SK-N-SH treated with all-trans-retinoic acid at 6 μM for 48 hours (cell line): ENCODE results near the gene STMP1.

Experiments used
- ATAC-seq: fragments of 200-7000 bp; cut with Tn5 transposase; 3 replicates; pipeline ENCODE4 v1.9.1; 2020; ENCODE audit warnings: mild to moderate bottlenecking, moderate library complexity
- ARNTL ChIP-seq: fragments of 450-650 bp; formaldehyde crosslinking; IDR thresholded peaks from 2 replicates; pipeline ENCODE4 v1.5.0; 2020; ENCODE audit warnings: low read depth, mild to moderate bottlenecking, moderate library complexity, borderline replicate concordance
- CSDC2 ChIP-seq: fragments of 250-450 bp; sonication (Bioruptor Pico); IDR thresholded peaks from 2 replicates; pipeline ENCODE4 v1.5.0; 2020; ENCODE audit warnings: mild to moderate bottlenecking, moderate library complexity
- ESRRG ChIP-seq: fragments of 250-450 bp; sonication (Bioruptor Pico); IDR thresholded peaks from 2 replicates; pipeline ENCODE4 v1.6.1; 2021; ENCODE audit warnings: mild to moderate bottlenecking
- GLIS3 ChIP-seq: fragments of 250-450 bp; sonication (Bioruptor Pico); IDR thresholded peaks from 2 replicates; pipeline ENCODE4 v1.5.0; 2020; ENCODE audit warnings: mild to moderate bottlenecking, moderate library complexity
- ISL1 ChIP-seq: fragments of 250-450 bp; sonication (Bioruptor Pico); IDR thresholded peaks from 2 replicates; pipeline ENCODE4 v2.1.2; 2022; ENCODE audit warnings: mild to moderate bottlenecking, moderate library complexity
- OSR1 ChIP-seq: fragments of 250-450 bp; sonication (Bioruptor Pico); IDR thresholded peaks from 2 replicates; pipeline ENCODE4 v1.8.0; 2022; ENCODE audit warnings: moderate library complexity, mild to moderate bottlenecking, inconsistent platforms
- PPARA ChIP-seq: fragments of 250-450 bp; sonication (Bioruptor Pico); IDR thresholded peaks from 2 replicates; pipeline ENCODE4 v1.5.0; 2020; ENCODE audit warnings: mild to moderate bottlenecking, borderline replicate concordance
- RARB ChIP-seq: fragments of 250-450 bp; sonication (Bioruptor Pico); IDR thresholded peaks from 2 replicates; pipeline ENCODE4 v1.8.0; 2021; ENCODE audit warnings: mild to moderate bottlenecking, moderate library complexity
- SNAI2 ChIP-seq: fragments of 250-450 bp; sonication (Bioruptor Pico); IDR thresholded peaks from 2 replicates; pipeline ENCODE4 v1.5.0; 2020; ENCODE audit warnings: mild to moderate bottlenecking, moderate library complexity
- TOX ChIP-seq: fragments of 250-450 bp; sonication (Bioruptor Pico); IDR thresholded peaks from 2 replicates; pipeline ENCODE4 v1.8.0; 2021; ENCODE audit warnings: mild to moderate bottlenecking, moderate library complexity, borderline replicate concordance
- ZC3H10 ChIP-seq: fragments of 250-450 bp; sonication (Bioruptor Pico); IDR thresholded peaks from 2 replicates; pipeline ENCODE4 v1.5.1; 2021; ENCODE audit warnings: mild to moderate bottlenecking, moderate library complexity
- ZFP3 ChIP-seq: fragments of 250-450 bp; sonication (Bioruptor Pico); IDR thresholded peaks from 2 replicates; pipeline ENCODE4 v1.5.0; 2020; ENCODE audit warnings: mild to moderate bottlenecking, moderate library complexity
- ZFP30 ChIP-seq: fragments of 450-650 bp; formaldehyde crosslinking; IDR thresholded peaks from 2 replicates; pipeline ENCODE4 v1.5.0; 2022; ENCODE audit warnings: mild to moderate bottlenecking, moderate library complexity
- ZNF565 ChIP-seq: fragments of 450-650 bp; formaldehyde crosslinking; conservative IDR thresholded peaks from 2 replicates; pipeline ENCODE4 v1.5.0; 2020; ENCODE audit warnings: low read depth, mild to moderate bottlenecking, moderate library complexity
- ZNF8 ChIP-seq: fragments of 450-650 bp; formaldehyde crosslinking; IDR thresholded peaks from 2 replicates; pipeline ENCODE4 v1.5.0; 2020; ENCODE audit warnings: mild to moderate bottlenecking, moderate library complexity
- TF ChIP-seq, protein P1 (sequence below): fragments of 250-450 bp; sonication (Bioruptor Pico); IDR thresholded peaks from 2 replicates; pipeline ENCODE4 v1.5.1; 2020; ENCODE audit warnings: low read depth, mild to moderate bottlenecking, moderate library complexity
- TF ChIP-seq, protein P2 (sequence below): fragments of 250-450 bp; sonication (Bioruptor Pico); IDR thresholded peaks from 2 replicates; pipeline ENCODE4 v1.8.0; 2021; ENCODE audit warnings: low read depth, mild to moderate bottlenecking, moderate library complexity, borderline replicate concordance
- TF ChIP-seq, protein P3 (sequence below): fragments of 250-450 bp; sonication (Bioruptor Pico); IDR thresholded peaks from 2 replicates; pipeline ENCODE4 v1.5.0; 2020; ENCODE audit warnings: mild to moderate bottlenecking, moderate library complexity
- TF ChIP-seq, protein P4 (sequence below): fragments of 250-450 bp; sonication (Bioruptor Pico); IDR thresholded peaks from 2 replicates; pipeline ENCODE4 v1.8.0; 2020; ENCODE audit warnings: mild to moderate bottlenecking, moderate library complexity, borderline replicate concordance

Gene STMP1

DNA sequence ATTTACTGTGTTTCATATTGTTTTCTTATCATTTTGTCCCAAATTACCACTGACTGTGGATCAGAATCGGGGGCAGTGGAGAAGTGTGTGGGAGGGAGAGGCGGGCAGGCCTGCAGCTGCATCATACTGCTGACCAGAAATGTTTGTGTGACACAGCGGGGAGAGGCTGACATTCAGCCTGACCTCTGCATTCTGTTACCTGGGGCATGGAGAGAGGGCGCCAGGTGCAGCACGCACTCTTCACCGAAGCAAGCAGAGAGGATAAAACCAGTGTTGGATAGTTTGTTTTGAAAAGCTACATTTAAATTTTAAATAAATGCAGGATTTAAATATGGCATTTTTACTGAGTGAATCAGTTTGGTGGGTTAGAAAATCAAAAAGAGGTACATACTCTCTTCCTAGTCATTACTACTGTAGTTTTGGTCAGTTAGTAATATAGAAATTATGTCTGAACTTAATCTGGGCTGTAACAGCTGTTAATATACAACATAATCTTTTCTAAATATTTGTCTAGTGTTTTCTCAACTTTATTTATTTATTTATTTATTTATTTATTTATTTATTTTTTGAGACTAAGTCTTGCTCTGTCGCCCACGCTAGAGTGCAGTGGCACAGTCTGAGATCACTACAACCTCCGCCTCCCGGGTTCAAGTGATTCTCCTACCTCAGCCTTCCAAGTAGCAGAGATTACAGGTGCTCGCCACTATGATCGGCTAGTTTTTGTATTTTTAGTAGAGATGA, 8.8 kb upstream of the STMP1 start:
- TF ChIP-seq GLIS3 (no peak), RARB (no peak), SNAI2 (no peak), ARNTL (no peak)
- TF ChIP-seq, protein P1, sequence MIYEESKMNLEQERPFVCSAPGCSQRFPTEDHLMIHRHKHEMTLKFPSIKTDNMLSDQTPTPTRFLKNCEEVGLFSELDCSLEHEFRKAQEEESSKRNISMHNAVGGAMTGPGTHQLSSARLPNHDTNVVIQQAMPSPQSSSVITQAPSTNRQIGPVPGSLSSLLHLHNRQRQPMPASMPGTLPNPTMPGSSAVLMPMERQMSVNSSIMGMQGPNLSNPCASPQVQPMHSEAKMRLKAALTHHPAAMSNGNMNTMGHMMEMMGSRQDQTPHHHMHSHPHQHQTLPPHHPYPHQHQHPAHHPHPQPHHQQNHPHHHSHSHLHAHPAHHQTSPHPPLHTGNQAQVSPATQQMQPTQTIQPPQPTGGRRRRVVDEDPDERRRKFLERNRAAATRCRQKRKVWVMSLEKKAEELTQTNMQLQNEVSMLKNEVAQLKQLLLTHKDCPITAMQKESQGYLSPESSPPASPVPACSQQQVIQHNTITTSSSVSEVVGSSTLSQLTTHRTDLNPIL (CRISPR knock-in tag) = no peak
- ATAC-seq = no peak

DNA sequence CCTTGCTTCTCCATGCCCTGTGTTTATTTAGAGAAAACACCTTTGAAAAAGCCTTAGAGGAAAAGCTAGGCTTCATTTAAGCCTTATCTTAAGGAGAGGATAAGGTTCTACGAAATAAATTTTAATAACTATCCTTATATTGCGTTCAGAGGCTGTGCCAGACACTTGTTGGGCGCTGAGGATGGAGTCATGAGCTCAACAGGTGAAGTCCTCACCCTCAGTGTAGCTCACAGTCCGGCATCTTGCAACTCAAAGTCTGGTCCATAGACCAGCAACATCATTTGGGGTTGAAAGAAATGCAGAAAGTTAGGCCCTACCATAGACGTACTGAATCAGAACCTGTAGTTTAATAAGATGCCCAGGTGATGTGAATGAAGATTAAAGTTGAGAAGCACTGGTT, 3.8 kb upstream of the STMP1 start:
- no peak for TF ChIP-seq SNAI2
- no peak for TF ChIP-seq ARNTL
- TF ChIP-seq ZFP30 (CRISPR knock-in tag) = no peak
- no peak for TF ChIP-seq ZC3H10 (CRISPR knock-in tag)
- no peak for TF ChIP-seq ZFP3 (CRISPR knock-in tag)
- TF ChIP-seq, protein P2, sequence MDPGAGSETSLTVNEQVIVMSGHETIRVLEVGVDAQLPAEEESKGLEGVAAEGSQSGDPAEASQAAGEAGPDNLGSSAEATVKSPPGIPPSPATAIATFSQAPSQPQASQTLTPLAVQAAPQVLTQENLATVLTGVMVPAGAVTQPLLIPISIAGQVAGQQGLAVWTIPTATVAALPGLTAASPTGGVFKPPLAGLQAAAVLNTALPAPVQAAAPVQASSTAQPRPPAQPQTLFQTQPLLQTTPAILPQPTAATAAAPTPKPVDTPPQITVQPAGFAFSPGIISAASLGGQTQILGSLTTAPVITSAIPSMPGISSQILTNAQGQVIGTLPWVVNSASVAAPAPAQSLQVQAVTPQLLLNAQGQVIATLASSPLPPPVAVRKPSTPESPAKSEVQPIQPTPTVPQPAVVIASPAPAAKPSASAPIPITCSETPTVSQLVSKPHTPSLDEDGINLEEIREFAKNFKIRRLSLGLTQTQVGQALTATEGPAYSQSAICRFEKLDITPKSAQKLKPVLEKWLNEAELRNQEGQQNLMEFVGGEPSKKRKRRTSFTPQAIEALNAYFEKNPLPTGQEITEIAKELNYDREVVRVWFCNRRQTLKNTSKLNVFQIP (CRISPR knock-in tag) = no peak
- no peak for TF ChIP-seq CSDC2 (CRISPR knock-in tag)
- no peak for TF ChIP-seq ZNF565 (CRISPR knock-in tag)
- no peak for TF ChIP-seq TOX (CRISPR knock-in tag)
- TF ChIP-seq, protein P3, sequence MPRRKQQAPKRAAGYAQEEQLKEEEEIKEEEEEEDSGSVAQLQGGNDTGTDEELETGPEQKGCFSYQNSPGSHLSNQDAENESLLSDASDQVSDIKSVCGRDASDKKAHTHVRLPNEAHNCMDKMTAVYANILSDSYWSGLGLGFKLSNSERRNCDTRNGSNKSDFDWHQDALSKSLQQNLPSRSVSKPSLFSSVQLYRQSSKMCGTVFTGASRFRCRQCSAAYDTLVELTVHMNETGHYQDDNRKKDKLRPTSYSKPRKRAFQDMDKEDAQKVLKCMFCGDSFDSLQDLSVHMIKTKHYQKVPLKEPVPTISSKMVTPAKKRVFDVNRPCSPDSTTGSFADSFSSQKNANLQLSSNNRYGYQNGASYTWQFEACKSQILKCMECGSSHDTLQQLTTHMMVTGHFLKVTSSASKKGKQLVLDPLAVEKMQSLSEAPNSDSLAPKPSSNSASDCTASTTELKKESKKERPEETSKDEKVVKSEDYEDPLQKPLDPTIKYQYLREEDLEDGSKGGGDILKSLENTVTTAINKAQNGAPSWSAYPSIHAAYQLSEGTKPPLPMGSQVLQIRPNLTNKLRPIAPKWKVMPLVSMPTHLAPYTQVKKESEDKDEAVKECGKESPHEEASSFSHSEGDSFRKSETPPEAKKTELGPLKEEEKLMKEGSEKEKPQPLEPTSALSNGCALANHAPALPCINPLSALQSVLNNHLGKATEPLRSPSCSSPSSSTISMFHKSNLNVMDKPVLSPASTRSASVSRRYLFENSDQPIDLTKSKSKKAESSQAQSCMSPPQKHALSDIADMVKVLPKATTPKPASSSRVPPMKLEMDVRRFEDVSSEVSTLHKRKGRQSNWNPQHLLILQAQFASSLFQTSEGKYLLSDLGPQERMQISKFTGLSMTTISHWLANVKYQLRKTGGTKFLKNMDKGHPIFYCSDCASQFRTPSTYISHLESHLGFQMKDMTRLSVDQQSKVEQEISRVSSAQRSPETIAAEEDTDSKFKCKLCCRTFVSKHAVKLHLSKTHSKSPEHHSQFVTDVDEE (CRISPR knock-in tag) = no peak
- TF ChIP-seq, protein P1 (CRISPR knock-in tag) = no peak
- no peak for TF ChIP-seq ESRRG (CRISPR knock-in tag)
- TF ChIP-seq, all 23 proteins: peak for 0
- no peak for ATAC-seq

DNA sequence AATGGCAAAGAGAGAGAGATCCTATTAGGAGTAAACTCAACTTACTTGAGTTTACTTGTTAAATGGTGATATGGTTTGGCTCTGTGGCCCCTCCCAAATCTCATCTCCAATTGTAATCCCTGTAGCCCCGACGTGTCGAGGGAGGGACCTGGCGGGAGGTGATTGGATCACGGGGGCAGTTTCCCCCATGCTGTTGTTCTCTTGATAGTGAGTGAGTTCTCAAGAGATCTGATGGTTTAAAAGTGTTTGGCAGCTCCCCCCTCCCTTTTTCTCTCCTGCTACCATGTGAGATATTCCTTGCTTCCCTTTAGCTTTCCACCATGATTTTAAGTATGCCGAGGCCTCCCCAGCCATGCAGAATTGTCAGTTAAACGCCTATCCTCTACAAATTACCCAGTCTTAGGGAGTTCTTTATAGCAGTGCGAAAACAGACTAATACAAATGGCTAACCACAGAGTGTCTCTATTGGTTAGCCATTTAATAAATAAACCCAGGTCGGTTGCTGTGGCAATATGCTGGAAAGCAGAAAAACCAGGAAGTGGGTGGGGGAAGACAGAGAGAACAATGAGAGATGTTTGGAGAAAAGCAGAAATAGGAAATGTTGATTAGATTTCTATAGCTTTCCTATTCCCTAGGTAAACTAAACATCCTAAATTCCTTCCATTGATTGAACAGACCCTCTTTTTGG, 3.0 kb upstream of the STMP1 start:
- ATAC-seq = no peak
- TF ChIP-seq GLIS3 (no peak), CSDC2 (CRISPR knock-in tag) (no peak), ZFP30 (CRISPR knock-in tag) (no peak), PPARA (no peak)

DNA sequence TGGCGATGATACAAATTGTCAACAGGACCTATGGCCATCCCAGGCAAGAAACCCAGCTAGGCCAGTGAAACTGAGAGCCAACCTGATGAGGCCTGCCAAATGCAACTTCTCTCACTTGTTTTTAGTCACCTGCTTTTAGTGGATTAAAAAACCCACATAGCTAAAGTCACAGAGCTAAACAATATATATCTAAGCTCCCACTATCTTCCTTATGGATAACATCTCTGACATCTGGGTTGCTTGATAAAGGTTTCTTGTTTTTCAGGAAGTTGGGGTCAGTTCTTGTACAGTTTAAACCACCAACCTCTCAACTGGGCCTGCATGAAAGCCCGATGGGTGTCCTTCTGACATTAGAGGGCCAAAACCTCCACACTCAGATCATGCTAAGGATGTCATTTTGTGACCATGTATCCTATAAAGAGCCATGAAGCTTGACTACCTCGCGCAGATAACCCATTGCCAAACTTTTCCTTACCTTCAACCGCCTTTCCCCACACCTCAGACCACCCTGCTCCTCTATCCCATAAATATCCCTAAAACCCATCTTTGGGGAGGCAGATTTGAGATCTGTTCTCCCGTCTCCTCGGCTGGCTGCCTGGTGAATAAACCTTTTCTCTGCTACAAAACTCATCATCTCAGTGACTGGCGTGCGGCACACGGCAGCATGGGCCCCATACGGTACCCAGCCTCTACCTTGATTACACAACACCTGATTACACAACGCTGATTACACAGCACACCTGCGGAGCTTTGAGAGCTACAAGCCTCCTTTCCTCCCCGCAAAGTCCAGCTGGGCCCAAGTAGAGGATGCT, 797 bp upstream of the STMP1 start:
- TF ChIP-seq RARB (no peak), ARNTL (no peak), TOX (CRISPR knock-in tag) (no peak), ZNF8 (CRISPR knock-in tag) (no peak), OSR1 (CRISPR knock-in tag) (no peak), ZFP3 (CRISPR knock-in tag) (no peak), CSDC2 (CRISPR knock-in tag) (no peak), ISL1 (no peak), ZFP30 (CRISPR knock-in tag) (no peak)
- TF ChIP-seq, protein P2 (CRISPR knock-in tag) = no peak
- TF ChIP-seq, protein P4, sequence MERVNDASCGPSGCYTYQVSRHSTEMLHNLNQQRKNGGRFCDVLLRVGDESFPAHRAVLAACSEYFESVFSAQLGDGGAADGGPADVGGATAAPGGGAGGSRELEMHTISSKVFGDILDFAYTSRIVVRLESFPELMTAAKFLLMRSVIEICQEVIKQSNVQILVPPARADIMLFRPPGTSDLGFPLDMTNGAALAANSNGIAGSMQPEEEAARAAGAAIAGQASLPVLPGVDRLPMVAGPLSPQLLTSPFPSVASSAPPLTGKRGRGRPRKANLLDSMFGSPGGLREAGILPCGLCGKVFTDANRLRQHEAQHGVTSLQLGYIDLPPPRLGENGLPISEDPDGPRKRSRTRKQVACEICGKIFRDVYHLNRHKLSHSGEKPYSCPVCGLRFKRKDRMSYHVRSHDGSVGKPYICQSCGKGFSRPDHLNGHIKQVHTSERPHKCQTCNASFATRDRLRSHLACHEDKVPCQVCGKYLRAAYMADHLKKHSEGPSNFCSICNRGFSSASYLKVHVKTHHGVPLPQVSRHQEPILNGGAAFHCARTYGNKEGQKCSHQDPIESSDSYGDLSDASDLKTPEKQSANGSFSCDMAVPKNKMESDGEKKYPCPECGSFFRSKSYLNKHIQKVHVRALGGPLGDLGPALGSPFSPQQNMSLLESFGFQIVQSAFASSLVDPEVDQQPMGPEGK = no peak
- ATAC-seq = no peak; the same call in 2 of the 3 replicates
